H9 (cell line): ENCODE results near the gene PLK2. TPM values are rescaled to one million over a fixed set of nuclear protein-coding genes. Genes with fewer than 3 reads are reported as not detected.

ENCODE experiments used
- DNase-seq: peaks from one replicate; pipeline ENCODE4 v3.0.0-alpha.2; 2017
- H2AFZ ChIP-seq: one replicate; pipeline ENCODE4 v1.6.1; 2013; ENCODE audit warnings: mild to moderate bottlenecking, low read length, control low read depth, moderate library complexity
- H2AK5ac ChIP-seq: 2 replicates; pipeline ENCODE4 v1.6.1; 2013; ENCODE audit warnings: low read length, control low read depth, mixed read lengths; ENCODE audit not compliant: insufficient read length
- H2BK120ac ChIP-seq: one replicate; pipeline ENCODE4 v1.6.1; 2013; ENCODE audit warnings: low read depth, mild to moderate bottlenecking, low read length, control low read depth, inconsistent platforms; ENCODE audit not compliant: poor library complexity, severe bottlenecking
- H2BK12ac ChIP-seq: 2 replicates; pipeline ENCODE4 v1.6.1; 2013; ENCODE audit warnings: low read length, control low read depth, mixed read lengths, low read depth; ENCODE audit not compliant: insufficient read length
- H2BK15ac ChIP-seq: 2 replicates; pipeline ENCODE4 v1.6.1; 2013; ENCODE audit warnings: low read depth, low read length, control low read depth
- H2BK20ac ChIP-seq: one replicate; pipeline ENCODE4 v1.6.1; 2013; ENCODE audit warnings: low read depth, mild to moderate bottlenecking, low read length, control low read depth, inconsistent platforms; ENCODE audit not compliant: poor library complexity, severe bottlenecking
- H2BK5ac ChIP-seq: 2 replicates; pipeline ENCODE4 v1.6.1; 2013; ENCODE audit warnings: low read length, control low read depth, mixed read lengths; ENCODE audit not compliant: insufficient read length
- H3K14ac ChIP-seq: 2 replicates; pipeline ENCODE4 v1.6.1; 2013; ENCODE audit warnings: low read length, control low read depth; ENCODE audit not compliant: insufficient read depth
- H3K18ac ChIP-seq: 2 replicates; pipeline ENCODE4 v1.6.1; 2013; ENCODE audit warnings: low read depth, mild to moderate bottlenecking, mixed read lengths, low read length, control low read depth; ENCODE audit not compliant: insufficient read length
- H3K23ac ChIP-seq: 2 replicates; pipeline ENCODE4 v1.6.1; 2013; ENCODE audit warnings: low read length, control low read depth, mixed read lengths, low read depth; ENCODE audit not compliant: insufficient read length
- H3K23me2 ChIP-seq: 2 replicates; pipeline ENCODE4 v1.6.1; 2013; ENCODE audit warnings: low read depth, mild to moderate bottlenecking, mixed read lengths, low read length, control low read depth; ENCODE audit not compliant: insufficient read length, poor library complexity, severe bottlenecking
- H3K27ac ChIP-seq: 2 replicates; pipeline ENCODE4 v1.5.1; 2013; ENCODE audit warnings: low read length, control low read depth, mixed read lengths, low read depth; ENCODE audit not compliant: insufficient read length
- H3K27me3 ChIP-seq: 2 replicates; pipeline ENCODE4 v1.6.1; 2013; ENCODE audit warnings: low read length, control low read depth, inconsistent platforms; ENCODE audit not compliant: insufficient read depth
- H3K4ac ChIP-seq: 2 replicates; pipeline ENCODE4 v1.6.1; 2013; ENCODE audit warnings: low read depth, mild to moderate bottlenecking, control low read depth, inconsistent platforms, low read length, moderate library complexity
- H3K4me1 ChIP-seq: 2 replicates; pipeline ENCODE4 v1.6.1; 2013; ENCODE audit warnings: low read length, control low read depth, inconsistent platforms; ENCODE audit not compliant: insufficient read depth
- H3K4me2 ChIP-seq: 2 replicates; pipeline ENCODE4 v1.6.1; 2013; ENCODE audit warnings: low read length, control low read depth, mixed read lengths; ENCODE audit not compliant: insufficient read length, insufficient read depth
- H3K56ac ChIP-seq: 2 replicates; pipeline ENCODE4 v1.6.1; 2013; ENCODE audit warnings: low read depth, mild to moderate bottlenecking, mixed read lengths, low read length, control low read depth; ENCODE audit not compliant: insufficient read length
- H3K79me1 ChIP-seq: 2 replicates; pipeline ENCODE4 v1.6.1; 2013; ENCODE audit warnings: low read depth, mild to moderate bottlenecking, moderate library complexity, low read length, control low read depth, inconsistent platforms; ENCODE audit not compliant: insufficient read depth, poor library complexity, severe bottlenecking
- H3K79me2 ChIP-seq: 2 replicates; pipeline ENCODE4 v1.6.1; 2013; ENCODE audit warnings: low read length, control low read depth, inconsistent platforms; ENCODE audit not compliant: insufficient read depth
- H3K9ac ChIP-seq: 2 replicates; pipeline ENCODE4 v1.6.1; 2013; ENCODE audit warnings: low read length, control low read depth, mixed read lengths; ENCODE audit not compliant: insufficient read length; ENCODE audit errors: extremely low read depth
- H3K9me3 ChIP-seq: one replicate; pipeline ENCODE4 v1.6.1; 2013; ENCODE audit warnings: low read depth, low read length, inconsistent platforms; ENCODE audit not compliant: control insufficient read depth
- H3T11ph ChIP-seq: one replicate; pipeline ENCODE4 v1.6.1; 2013; ENCODE audit warnings: mild to moderate bottlenecking, low read length, control low read depth, inconsistent platforms
- H4K20me1 ChIP-seq: one replicate; pipeline ENCODE4 v1.6.1; 2013; ENCODE audit not compliant: control insufficient read depth, insufficient read length, insufficient read depth
- H4K5ac ChIP-seq: 2 replicates; pipeline ENCODE4 v1.6.1; 2013; ENCODE audit warnings: low read depth, mild to moderate bottlenecking, mixed read lengths, low read length, control low read depth; ENCODE audit not compliant: insufficient read length
- H4K8ac ChIP-seq: replicated peaks from 2 replicates; pipeline ENCODE4 v1.6.1; 2013; ENCODE audit warnings: low read length, control low read depth, mixed read lengths, low read depth; ENCODE audit not compliant: insufficient read length
- H4K91ac ChIP-seq: 2 replicates; pipeline ENCODE4 v1.6.1; 2013; ENCODE audit warnings: low read depth, mild to moderate bottlenecking, moderate library complexity, mixed read lengths, low read length, control low read depth; ENCODE audit not compliant: insufficient read length
- H3K27ac Mint-ChIP-seq, 3 experiments: 2 replicates in 2 of 3; 3 replicates in 1 of 3; pipeline ENCODE4 v1.8.0; 2020 to 2021; ENCODE audit warnings: mixed read lengths in 3 of 3, mild to moderate bottlenecking in 1 of 3, moderate library complexity in 1 of 3
- H3K27me3 Mint-ChIP-seq: 2 replicates; pipeline ENCODE4 v1.8.0; 2021; ENCODE audit warnings: low read depth, mild to moderate bottlenecking, moderate library complexity, mixed read lengths
- H3K36me3 Mint-ChIP-seq, 3 experiments: 2 replicates in 2 of 3; 3 replicates in 1 of 3; pipeline ENCODE4 v1.8.0; 2020 to 2021; ENCODE audit warnings: low read depth in 3 of 3, mixed read lengths in 3 of 3; ENCODE audit not compliant: insufficient read depth in 1 of 3
- H3K4me1 Mint-ChIP-seq, 2 experiments: 2 replicates each; pipeline ENCODE4 v1.8.0; 2020; ENCODE audit warnings: mixed read lengths in 2 of 2
- H3K4me3 Mint-ChIP-seq, 2 experiments: 2 replicates in 1 of 2; 3 replicates in 1 of 2; pipeline ENCODE4 v1.8.0; 2020 to 2021; ENCODE audit warnings: mild to moderate bottlenecking in 2 of 2, mixed read lengths in 2 of 2, moderate library complexity in 1 of 2
- H3K9me3 Mint-ChIP-seq, 2 experiments: 2 replicates in 1 of 2; 3 replicates in 1 of 2; pipeline ENCODE4 v1.8.0; 2020; ENCODE audit warnings: mild to moderate bottlenecking in 2 of 2, mixed read lengths in 2 of 2, moderate library complexity in 1 of 2
- WGBS: extraction: QIAGEN DNeasy Blood & Tissue Kit; methylation state at CpG from one replicate; pipeline ENCODE4 v1.1.7; 2013; ENCODE audit warnings: missing lambda C conversion rate, low lambda C conversion rate, mixed read lengths; ENCODE audit not compliant: insufficient read length; ENCODE audit errors: extremely low coverage; 5-methylcytosine and 5-hydroxymethylcytosine counted together
- total RNA-seq: library from RNA; stranded (reverse); gene quantifications from 2 replicates; pipeline ENCODE4 v1.2.1, GENCODE V29; 2021
- TF ChIP-seq, protein P1 (sequence below): fragments of 200-600 bp; sonication (generic); conservative IDR thresholded peaks from 3 replicates; pipeline ENCODE4 v1.8.0; 2021; ENCODE audit warnings: antibody characterized with exemption, mild to moderate bottlenecking

The PLK2 gene
- total RNA-seq, 1 experiment from 2014 or later: 26.2 TPM

DNA sequence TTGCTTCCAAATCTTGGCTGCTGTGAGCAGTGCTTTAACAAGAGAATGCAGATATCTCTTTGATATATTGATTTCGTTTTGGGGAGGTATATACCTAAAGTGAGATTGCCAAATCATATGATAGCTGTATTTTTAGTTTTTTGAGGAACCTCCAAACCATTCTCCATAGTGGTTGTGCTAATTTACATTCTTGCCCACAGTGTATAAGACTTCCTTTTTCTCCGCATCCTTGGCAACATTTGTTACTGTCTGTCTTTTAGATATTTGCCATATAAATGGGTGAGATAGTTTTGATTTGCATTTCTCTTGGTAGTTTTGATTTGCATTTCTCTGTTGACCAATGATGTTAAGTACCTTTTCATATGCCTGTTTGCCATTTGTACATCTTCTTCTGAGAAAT, 10.0 kb upstream of the PLK2 start:
- TF ChIP-seq, protein P1, sequence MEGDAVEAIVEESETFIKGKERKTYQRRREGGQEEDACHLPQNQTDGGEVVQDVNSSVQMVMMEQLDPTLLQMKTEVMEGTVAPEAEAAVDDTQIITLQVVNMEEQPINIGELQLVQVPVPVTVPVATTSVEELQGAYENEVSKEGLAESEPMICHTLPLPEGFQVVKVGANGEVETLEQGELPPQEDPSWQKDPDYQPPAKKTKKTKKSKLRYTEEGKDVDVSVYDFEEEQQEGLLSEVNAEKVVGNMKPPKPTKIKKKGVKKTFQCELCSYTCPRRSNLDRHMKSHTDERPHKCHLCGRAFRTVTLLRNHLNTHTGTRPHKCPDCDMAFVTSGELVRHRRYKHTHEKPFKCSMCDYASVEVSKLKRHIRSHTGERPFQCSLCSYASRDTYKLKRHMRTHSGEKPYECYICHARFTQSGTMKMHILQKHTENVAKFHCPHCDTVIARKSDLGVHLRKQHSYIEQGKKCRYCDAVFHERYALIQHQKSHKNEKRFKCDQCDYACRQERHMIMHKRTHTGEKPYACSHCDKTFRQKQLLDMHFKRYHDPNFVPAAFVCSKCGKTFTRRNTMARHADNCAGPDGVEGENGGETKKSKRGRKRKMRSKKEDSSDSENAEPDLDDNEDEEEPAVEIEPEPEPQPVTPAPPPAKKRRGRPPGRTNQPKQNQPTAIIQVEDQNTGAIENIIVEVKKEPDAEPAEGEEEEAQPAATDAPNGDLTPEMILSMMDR: no peak
- Mint-ChIP-seq H3K36me3 (peaks cover 0 to 14% (median 12%) of the 10 kb centered on the region in 3 experiments; a peak in 5 of 7 replicates), H3K27ac (no peak overlapping the region), H3K4me1 (peaks cover 14% of the 10 kb centered on the region in 2 experiments), H3K27me3 (peaks cover 4% of the 10 kb centered on the region), H3K4me3 (no peak overlapping the region), H3K9me3 (peaks cover 20 to 24% of the 10 kb centered on the region in 2 experiments)
- Histone ChIP-seq H3K9me3 (peaks cover under 1% of the 10 kb centered on the region), H3K79me2 (no peaks in the 10 kb centered on the region), H3K9ac (no peak overlapping the region), H3K23me2 (no peaks in the 10 kb centered on the region), H3K27ac (no peak overlapping the region), H2BK15ac (no peak overlapping the region), H2BK120ac (no peak overlapping the region), H4K91ac (no peak overlapping the region), H3K14ac (no peak overlapping the region), H3K23ac (no peak overlapping the region), H3K18ac (no peak overlapping the region), H4K5ac (no peak overlapping the region), H2BK12ac (no peak overlapping the region), H3K56ac (no peak overlapping the region), H3K4me2 (no peak overlapping the region), H4K20me1 (no peaks in the 10 kb centered on the region), H3T11ph (no peak overlapping the region), H3K4ac (no peak overlapping the region), H2BK5ac (no peak overlapping the region), H3K27me3 (no peaks in the 10 kb centered on the region), H3K79me1 (no peaks in the 10 kb centered on the region), H2AFZ (no peak overlapping the region), H2BK20ac (no peak overlapping the region), H2AK5ac (no peak overlapping the region), H4K8ac (no peak overlapping the region), H3K4me1 (no peaks in the 10 kb centered on the region)
- no CpG with 5 or more reads among the region's 2 CpGs for WGBS
- DNase-seq: no peak
